Neural cell (in vitro differentiated cells): ENCODE data around the gene SRGAP3. TPM values are rescaled to one million over a fixed set of nuclear protein-coding genes. Genes with fewer than 3 reads are reported as not detected.

ENCODE experiments used
- H2AFZ ChIP-seq: fragments of 200-600, 300-800 bp; sonication (generic), shearing (Covaris generic); 2 replicates; pipeline ENCODE4 v1.6.0; 2014; ENCODE audit warnings: low read depth, mild to moderate bottlenecking, antibody characterized with exemption, low read length, moderate library complexity
- H3F3A ChIP-seq: fragments of 200-600 bp; shearing (Covaris generic); 2 replicates; pipeline ENCODE4 v1.6.1; 2016; ENCODE audit warnings: mild to moderate bottlenecking, moderate library complexity, mixed read lengths, antibody characterized with exemption, low read length; ENCODE audit not compliant: insufficient read depth, poor library complexity, severe bottlenecking
- H3K27ac ChIP-seq: fragments of 200-600, 300-800 bp; sonication (generic), shearing (Covaris generic); 2 replicates; pipeline ENCODE4 v1.5.1; 2014; ENCODE audit warnings: mild to moderate bottlenecking, low read length, moderate library complexity
- H3K27me3 ChIP-seq: fragments of 300-800, 200-600 bp; sonication (generic), shearing (Covaris generic); 2 replicates; pipeline ENCODE4 v1.6.0; 2014; ENCODE audit warnings: mild to moderate bottlenecking, low read depth, low read length, moderate library complexity; ENCODE audit not compliant: insufficient read depth
- H3K36me3 ChIP-seq: fragments of 300-800, 200-600 bp; sonication (generic), shearing (Covaris generic); 2 replicates; pipeline ENCODE4 v1.5.1; 2014; ENCODE audit warnings: mild to moderate bottlenecking, antibody characterized with exemption, low read length, moderate library complexity; ENCODE audit not compliant: insufficient read depth
- H3K4me2 ChIP-seq: fragments of 300-800, 200-600 bp; sonication (generic), shearing (Covaris generic); 2 replicates; pipeline ENCODE4 v1.6.0; 2014; ENCODE audit warnings: mild to moderate bottlenecking, low read length
- H3K4me3 ChIP-seq: fragments of 300-800, 200-600 bp; sonication (generic), shearing (Covaris generic); 2 replicates; pipeline ENCODE4 v1.5.1; 2014; ENCODE audit warnings: mild to moderate bottlenecking, low read length, moderate library complexity
- H3K79me2 ChIP-seq: fragments of 200-600 bp; shearing (Covaris generic); replicated peaks from 2 replicates; pipeline ENCODE4 v1.6.0; 2014; ENCODE audit warnings: mild to moderate bottlenecking, low read length, moderate library complexity; ENCODE audit not compliant: insufficient read depth
- H3K9ac ChIP-seq: fragments of 300-800, 200-600 bp; sonication (generic), shearing (Covaris generic); 2 replicates; pipeline ENCODE4 v1.6.1; 2016; ENCODE audit warnings: mild to moderate bottlenecking, low read length, mixed read lengths
- H3K9me2 ChIP-seq: fragments of 200-600 bp; shearing (Covaris generic); 2 replicates; pipeline ENCODE4 v1.6.1; 2016; ENCODE audit warnings: mild to moderate bottlenecking, low read length, mixed read lengths; ENCODE audit not compliant: insufficient read depth
- H3K9me3 ChIP-seq: fragments of 200-600, 300-800 bp; sonication (generic), shearing (Covaris generic); 2 replicates; pipeline ENCODE4 v1.6.1; 2016; ENCODE audit warnings: mild to moderate bottlenecking, mixed run types, low read length, moderate library complexity, mixed read lengths
- H4K20me1 ChIP-seq: fragments of 200-600 bp; shearing (Covaris generic); 2 replicates; pipeline ENCODE4 v1.6.1; 2016; ENCODE audit warnings: mild to moderate bottlenecking, mixed run types; ENCODE audit not compliant: insufficient read depth
- EP300 ChIP-seq: fragments of 450-650 bp; conservative IDR thresholded peaks from 2 replicates; pipeline ENCODE4 v1.6.1; 2014; ENCODE audit warnings: antibody characterized with exemption, mild to moderate bottlenecking, moderate library complexity; ENCODE audit not compliant: poor library complexity, severe bottlenecking
- EZH2 ChIP-seq: fragments of 200-600, 300-800 bp; shearing (Covaris generic), sonication (generic); IDR thresholded peaks from 2 replicates; pipeline ENCODE4 v1.6.1; 2014; ENCODE audit warnings: antibody characterized with exemption, low read length, borderline replicate concordance, mild to moderate bottlenecking; ENCODE audit not compliant: insufficient read depth, poor library complexity, severe bottlenecking
- MXI1 ChIP-seq: fragments of 450-650 bp; conservative IDR thresholded peaks from 2 replicates; pipeline ENCODE4 v1.6.1; 2014; ENCODE audit warnings: antibody characterized with exemption, mild to moderate bottlenecking; ENCODE audit not compliant: poor library complexity, severe bottlenecking
- POLR2AphosphoS5 ChIP-seq: IDR thresholded peaks from 2 replicates; pipeline ENCODE4 v1.6.1; 2012
- SMC3 ChIP-seq: fragments of 450-650 bp; conservative IDR thresholded peaks from 2 replicates; pipeline ENCODE4 v1.6.1; 2014; ENCODE audit warnings: antibody characterized with exemption, mild to moderate bottlenecking, moderate library complexity; ENCODE audit not compliant: poor library complexity
- TAF1 ChIP-seq: IDR thresholded peaks from 2 replicates; pipeline ENCODE4 v1.6.1; 2012; ENCODE audit warnings: low read depth
- polyA plus RNA-seq: library from polyadenylated mRNA; depleted of rRNA; stranded (reverse); fragments of >200 nt; gene quantifications from 2 replicates; pipeline ENCODE4 v1.2.3, GENCODE V29; 2014
- TF ChIP-seq, protein P1 (sequence below): IDR thresholded peaks from 2 replicates; pipeline ENCODE4 v1.6.1; 2012; ENCODE audit warnings: borderline replicate concordance
- TF ChIP-seq, protein P2 (sequence below): fragments of 450-650 bp; IDR thresholded peaks from 2 replicates; pipeline ENCODE4 v1.5.1; 2014; ENCODE audit warnings: antibody characterized with exemption, mild to moderate bottlenecking, moderate library complexity; ENCODE audit not compliant: poor library complexity, severe bottlenecking

SRGAP3 gene
- polyA plus RNA-seq, 1 donor from 2014 or later, result 31.5 TPM

DNA sequence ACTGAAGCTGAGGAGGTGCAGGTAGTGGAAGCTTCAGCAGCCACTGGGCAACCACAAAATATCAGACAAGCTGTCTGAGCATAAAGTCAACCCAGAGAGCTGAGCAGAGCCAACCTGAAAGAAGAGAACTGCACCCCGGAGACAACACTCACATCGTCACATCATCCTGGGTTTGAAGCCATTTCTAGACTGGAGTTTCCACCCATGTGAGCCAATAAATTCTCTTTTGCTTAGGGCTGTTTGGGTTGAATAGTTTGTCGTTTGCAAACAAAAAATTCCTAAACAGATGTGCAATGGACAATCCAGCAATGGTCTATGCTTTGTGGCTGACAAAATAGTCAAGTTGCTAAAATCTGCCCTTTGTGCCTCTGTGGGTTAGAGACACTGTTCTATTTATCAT lies 270.9 kb downstream of the SRGAP3 start:
- H3K36me3 ChIP-seq, result no peaks in the 10 kb centered on the region
- no peak overlapping the region for H2AFZ ChIP-seq
- no peak overlapping the region for H3K9ac ChIP-seq
- H3K9me3 ChIP-seq, result no peaks in the 10 kb centered on the region
- no peak overlapping the region for H3K4me3 ChIP-seq
- no peaks in the 10 kb centered on the region for H3K79me2 ChIP-seq
- H3K27ac ChIP-seq, result no peak overlapping the region
- no peaks in the 10 kb centered on the region for H3K9me2 ChIP-seq
- H3K4me2 ChIP-seq, result no peak overlapping the region
- TF ChIP-seq TAF1, result no peak
- TF ChIP-seq, protein P1, sequence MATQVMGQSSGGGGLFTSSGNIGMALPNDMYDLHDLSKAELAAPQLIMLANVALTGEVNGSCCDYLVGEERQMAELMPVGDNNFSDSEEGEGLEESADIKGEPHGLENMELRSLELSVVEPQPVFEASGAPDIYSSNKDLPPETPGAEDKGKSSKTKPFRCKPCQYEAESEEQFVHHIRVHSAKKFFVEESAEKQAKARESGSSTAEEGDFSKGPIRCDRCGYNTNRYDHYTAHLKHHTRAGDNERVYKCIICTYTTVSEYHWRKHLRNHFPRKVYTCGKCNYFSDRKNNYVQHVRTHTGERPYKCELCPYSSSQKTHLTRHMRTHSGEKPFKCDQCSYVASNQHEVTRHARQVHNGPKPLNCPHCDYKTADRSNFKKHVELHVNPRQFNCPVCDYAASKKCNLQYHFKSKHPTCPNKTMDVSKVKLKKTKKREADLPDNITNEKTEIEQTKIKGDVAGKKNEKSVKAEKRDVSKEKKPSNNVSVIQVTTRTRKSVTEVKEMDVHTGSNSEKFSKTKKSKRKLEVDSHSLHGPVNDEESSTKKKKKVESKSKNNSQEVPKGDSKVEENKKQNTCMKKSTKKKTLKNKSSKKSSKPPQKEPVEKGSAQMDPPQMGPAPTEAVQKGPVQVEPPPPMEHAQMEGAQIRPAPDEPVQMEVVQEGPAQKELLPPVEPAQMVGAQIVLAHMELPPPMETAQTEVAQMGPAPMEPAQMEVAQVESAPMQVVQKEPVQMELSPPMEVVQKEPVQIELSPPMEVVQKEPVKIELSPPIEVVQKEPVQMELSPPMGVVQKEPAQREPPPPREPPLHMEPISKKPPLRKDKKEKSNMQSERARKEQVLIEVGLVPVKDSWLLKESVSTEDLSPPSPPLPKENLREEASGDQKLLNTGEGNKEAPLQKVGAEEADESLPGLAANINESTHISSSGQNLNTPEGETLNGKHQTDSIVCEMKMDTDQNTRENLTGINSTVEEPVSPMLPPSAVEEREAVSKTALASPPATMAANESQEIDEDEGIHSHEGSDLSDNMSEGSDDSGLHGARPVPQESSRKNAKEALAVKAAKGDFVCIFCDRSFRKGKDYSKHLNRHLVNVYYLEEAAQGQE, result no peak
- TF ChIP-seq, protein P2, sequence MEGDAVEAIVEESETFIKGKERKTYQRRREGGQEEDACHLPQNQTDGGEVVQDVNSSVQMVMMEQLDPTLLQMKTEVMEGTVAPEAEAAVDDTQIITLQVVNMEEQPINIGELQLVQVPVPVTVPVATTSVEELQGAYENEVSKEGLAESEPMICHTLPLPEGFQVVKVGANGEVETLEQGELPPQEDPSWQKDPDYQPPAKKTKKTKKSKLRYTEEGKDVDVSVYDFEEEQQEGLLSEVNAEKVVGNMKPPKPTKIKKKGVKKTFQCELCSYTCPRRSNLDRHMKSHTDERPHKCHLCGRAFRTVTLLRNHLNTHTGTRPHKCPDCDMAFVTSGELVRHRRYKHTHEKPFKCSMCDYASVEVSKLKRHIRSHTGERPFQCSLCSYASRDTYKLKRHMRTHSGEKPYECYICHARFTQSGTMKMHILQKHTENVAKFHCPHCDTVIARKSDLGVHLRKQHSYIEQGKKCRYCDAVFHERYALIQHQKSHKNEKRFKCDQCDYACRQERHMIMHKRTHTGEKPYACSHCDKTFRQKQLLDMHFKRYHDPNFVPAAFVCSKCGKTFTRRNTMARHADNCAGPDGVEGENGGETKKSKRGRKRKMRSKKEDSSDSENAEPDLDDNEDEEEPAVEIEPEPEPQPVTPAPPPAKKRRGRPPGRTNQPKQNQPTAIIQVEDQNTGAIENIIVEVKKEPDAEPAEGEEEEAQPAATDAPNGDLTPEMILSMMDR, result no peak
- no peak for TF ChIP-seq POLR2AphosphoS5
- no peak for TF ChIP-seq MXI1
- no peak for TF ChIP-seq EZH2
- no peak for TF ChIP-seq EP300
- TF ChIP-seq SMC3, result no peak
- H3K27me3 ChIP-seq, result no peaks in the 10 kb centered on the region
- no peaks in the 10 kb centered on the region for H3F3A ChIP-seq
- no peaks in the 10 kb centered on the region for H4K20me1 ChIP-seq

DNA sequence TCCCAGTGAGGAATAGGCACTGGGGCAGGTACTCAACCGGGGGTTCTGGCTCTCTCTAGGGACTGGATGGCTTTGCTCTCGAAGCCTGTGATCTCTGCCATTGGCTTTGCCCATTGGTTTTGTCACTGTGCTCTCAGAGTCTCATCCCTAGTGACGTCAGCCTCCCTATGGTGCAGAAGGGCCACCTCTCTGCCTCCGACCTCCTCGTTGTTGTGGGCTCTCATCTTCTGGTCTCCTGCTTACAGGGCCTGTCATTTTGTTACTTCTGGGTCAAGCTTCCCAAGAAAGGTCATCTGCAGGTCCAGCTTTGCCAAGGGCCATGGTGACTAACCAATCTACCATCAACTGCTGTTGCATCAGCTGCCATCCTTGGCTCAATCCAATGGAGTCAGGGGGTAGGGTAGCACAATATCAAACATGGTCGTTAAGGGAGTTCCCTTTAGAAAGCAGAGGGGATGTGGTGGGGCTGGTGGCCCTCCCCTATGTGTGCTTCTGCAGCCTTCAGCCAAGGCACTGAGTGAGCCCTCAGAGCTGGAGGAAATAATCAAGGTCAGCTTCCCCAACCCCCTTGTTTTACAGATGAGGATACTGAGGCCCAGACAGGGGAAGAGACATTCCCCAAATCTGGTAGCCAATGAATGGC lies 272.8 kb downstream of the SRGAP3 start:
- Histone ChIP-seq H3K9me3 (no peaks in the 10 kb centered on the region), H3K9ac (no peak overlapping the region), H2AFZ (no peak overlapping the region), H4K20me1 (no peaks in the 10 kb centered on the region), H3K79me2 (no peaks in the 10 kb centered on the region), H3K4me2 (no peak overlapping the region), H3K4me3 (no peak overlapping the region), H3K9me2 (no peaks in the 10 kb centered on the region), H3K27me3 (no peaks in the 10 kb centered on the region), H3K36me3 (no peaks in the 10 kb centered on the region), H3K27ac (no peak overlapping the region), H3F3A (no peaks in the 10 kb centered on the region)
- TF ChIP-seq, protein P1, result no peak
- no peak for TF ChIP-seq EZH2
- TF ChIP-seq MXI1, result no peak
- TF ChIP-seq POLR2AphosphoS5, result no peak
- TF ChIP-seq TAF1, result no peak
- no peak for TF ChIP-seq SMC3
- TF ChIP-seq, protein P2, result no peak
